Measurements from ENCODE around the gene NBR1.

- TF ChIP-seq EZH2 (IDR thresholded peaks at IDR 0.05; ENCODE audit: low read length), result no peak
- TF ChIP-seq, protein P1, sequence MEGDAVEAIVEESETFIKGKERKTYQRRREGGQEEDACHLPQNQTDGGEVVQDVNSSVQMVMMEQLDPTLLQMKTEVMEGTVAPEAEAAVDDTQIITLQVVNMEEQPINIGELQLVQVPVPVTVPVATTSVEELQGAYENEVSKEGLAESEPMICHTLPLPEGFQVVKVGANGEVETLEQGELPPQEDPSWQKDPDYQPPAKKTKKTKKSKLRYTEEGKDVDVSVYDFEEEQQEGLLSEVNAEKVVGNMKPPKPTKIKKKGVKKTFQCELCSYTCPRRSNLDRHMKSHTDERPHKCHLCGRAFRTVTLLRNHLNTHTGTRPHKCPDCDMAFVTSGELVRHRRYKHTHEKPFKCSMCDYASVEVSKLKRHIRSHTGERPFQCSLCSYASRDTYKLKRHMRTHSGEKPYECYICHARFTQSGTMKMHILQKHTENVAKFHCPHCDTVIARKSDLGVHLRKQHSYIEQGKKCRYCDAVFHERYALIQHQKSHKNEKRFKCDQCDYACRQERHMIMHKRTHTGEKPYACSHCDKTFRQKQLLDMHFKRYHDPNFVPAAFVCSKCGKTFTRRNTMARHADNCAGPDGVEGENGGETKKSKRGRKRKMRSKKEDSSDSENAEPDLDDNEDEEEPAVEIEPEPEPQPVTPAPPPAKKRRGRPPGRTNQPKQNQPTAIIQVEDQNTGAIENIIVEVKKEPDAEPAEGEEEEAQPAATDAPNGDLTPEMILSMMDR (optimal IDR thresholded peaks at IDR 0.05 in 1 of 3, IDR thresholded peaks at IDR 0.05 in 1 of 3, conservative IDR thresholded peaks at IDR 0.05 in 1 of 3; ENCODE audit: extremely low read depth in 1 of 3, insufficient read depth in 2 of 3, low read length in 3 of 3), result no peak
Observed at GRCh38 chr17:43143201-43143600, 27.8 kb upstream of the NBR1 start.

Data from keratinocyte (primary cell).